ENCODE measurements around the gene FARSA. TPM values are rescaled to one million over a fixed set of nuclear protein-coding genes. Genes with fewer than 3 reads are reported as not detected.

Gene FARSA
- total and polyA plus RNA-seq, 2 of the 8 experiments (the other 6 are each of a cell fraction or from before 2014, with no cell fraction given) = 61.0 to 103 TPM

- H3K4me1 ChIP-seq (replicated peaks in 1 of 4; ENCODE audit: control insufficient read depth in 3 of 4, insufficient read depth in 4 of 4, low read length in 3 of 4) = peaks cover 0 to 6% (median 2%) of the 10 kb centered on the region in 4 experiments; a peak in 2 of 7 replicates
- no peak overlapping the region for H4K5ac ChIP-seq (ENCODE audit: insufficient read length, low read depth, low read length)
- H2BK12ac ChIP-seq (ENCODE audit: low read depth, low read length) = no peak overlapping the region
- H3K79me2 ChIP-seq (ENCODE audit: control insufficient read depth in 1 of 2, insufficient read depth in 2 of 2, low read length in 2 of 2) = no peaks in the 10 kb centered on the region
- no peak overlapping the region for H3K4me2 ChIP-seq (ENCODE audit: insufficient read depth in 1 of 2, low read depth in 2 of 2, low read length in 2 of 2)
- ChIA-PET POLR2A (ENCODE audit: partially characterized antibody) (interaction anchor here (1.4 kb wide), 2 partner anchors 13 to 22 kb away, joined by 3 read pairs; no protein-coding TSS in a partner anchor), CTCF (ENCODE audit: partially characterized antibody) (interaction anchor here (0.6 to 7.6 kb wide), 8 partner anchors 12 to 126 kb away, joined by 3 to 154 read pairs (median 4); partner anchors contain the start of gene GADD45GIP1)
- 85% methylated on average over 5 of the region's 5 CpGs; no CpG with 5 or more reads in 1 of the 2 experiments for WGBS, 2 experiments (ENCODE audit: extremely low coverage in 1 of 2, insufficient coverage in 1 of 2, insufficient read length in 1 of 2, insufficient replicate concordance in 2 of 2, low coverage in 1 of 2, low lambda C conversion rate in 2 of 2, missing lambda C conversion rate in 1 of 2)
- H3K23ac ChIP-seq (ENCODE audit: insufficient read length) = no peak overlapping the region
- H3K56ac ChIP-seq (replicated peaks; ENCODE audit: insufficient read length, low read depth, low read length) = no peak overlapping the region
- H3K18ac ChIP-seq (ENCODE audit: extremely low read depth, low read length) = no peak overlapping the region
- H2BK120ac ChIP-seq (replicated peaks; ENCODE audit: low read depth, low read length) = no peak overlapping the region
- no peak overlapping the region for H3K27ac ChIP-seq (ENCODE audit: low read depth, low read length)
- no peak for DNase-seq (ENCODE audit: low read depth in 1 of 2, low spot score in 2 of 2)
- no peaks in the 10 kb centered on the region for H3K9me3 ChIP-seq (ENCODE audit: insufficient read depth in 2 of 2, low read depth in 1 of 2, low read length in 1 of 2)
- no peak overlapping the region for H3K9ac ChIP-seq (replicated peaks in 1 of 4; ENCODE audit: extremely low read depth in 1 of 4, low read depth in 3 of 4, low read length in 3 of 4)
- H4K8ac ChIP-seq (ENCODE audit: extremely low read depth, insufficient read depth, low read length) = no peak overlapping the region
- no peak overlapping the region for H2AFZ ChIP-seq (ENCODE audit: low read length)
- no peaks in the 10 kb centered on the region for H3K23me2 ChIP-seq (ENCODE audit: low read depth, low read length)
- no peaks in the 10 kb centered on the region for H3K79me1 ChIP-seq (ENCODE audit: low read depth, low read length)
- H4K91ac ChIP-seq (replicated peaks; ENCODE audit: insufficient read length, low read length) = no peak overlapping the region
- FAIRE-seq = no peak
- H2BK20ac ChIP-seq (ENCODE audit: low read length) = no peak overlapping the region
- no peak overlapping the region for H3K14ac ChIP-seq (ENCODE audit: insufficient read length)
- TF ChIP-seq TAF7 (optimal IDR thresholded peaks at IDR 0.05; ENCODE audit: borderline replicate concordance, low read depth, low read length) = no peak
- TF ChIP-seq E2F6 (IDR thresholded peaks at IDR 0.05) = no peak
- no peak for TF ChIP-seq RNF2 (IDR thresholded peaks at IDR 0.05; ENCODE audit: borderline replicate concordance, low read depth, low read length, missing control alignments, poor library complexity, severe bottlenecking)
- TF ChIP-seq BCL11A (IDR thresholded peaks at IDR 0.05; ENCODE audit: low read depth in 2 of 2, low read length in 2 of 2) = no peak
- TF ChIP-seq KDM5A (IDR thresholded peaks at IDR 0.05; ENCODE audit: low read length) = no peak
- no peak for TF ChIP-seq RAD21 (IDR thresholded peaks at IDR 0.05 in 1 of 2, conservative IDR thresholded peaks at IDR 0.05 in 1 of 2; ENCODE audit: low read depth in 2 of 2, low read length in 2 of 2)
- TF ChIP-seq CTCF (IDR thresholded peaks at IDR 0.05; ENCODE audit: control extremely low read depth in 1 of 3, insufficient read depth in 1 of 3, low read depth in 1 of 3, low read length in 3 of 3) = no peak
- H3K36me3 ChIP-seq (ENCODE audit: control insufficient read depth in 2 of 4, insufficient read depth in 4 of 4, low read length in 3 of 4) = no peaks in the 10 kb centered on the region
- no peak overlapping the region for H2AK5ac ChIP-seq (ENCODE audit: low read depth, low read length)
- no peak overlapping the region for H3K4me3 ChIP-seq (ENCODE audit: extremely low read depth in 1 of 4, insufficient read depth in 2 of 4, low read depth in 3 of 4, low read length in 4 of 4)
- no peaks in the 10 kb centered on the region for H4K20me1 ChIP-seq (replicated peaks in 1 of 2; ENCODE audit: control insufficient read depth in 1 of 2, insufficient read depth in 2 of 2, low read length in 2 of 2)
- H2BK5ac ChIP-seq (ENCODE audit: low read depth, low read length) = no peak overlapping the region
- H2BK15ac ChIP-seq (ENCODE audit: low read length) = no peak overlapping the region
- no peaks in the 10 kb centered on the region for H3K27me3 ChIP-seq (replicated peaks in 1 of 4; ENCODE audit: control insufficient read depth in 3 of 4, extremely low read depth in 1 of 4, insufficient read depth in 3 of 4, low read length in 3 of 4)
- H3K4ac ChIP-seq (replicated peaks; ENCODE audit: insufficient read length, low read depth, low read length) = no peak overlapping the region
Measured at GRCh38 chr19:12967907-12968306, 34.4 kb upstream of the FARSA start.
